ENCODE data around the gene ITIH1. TPM values are rescaled to one million over a fixed set of nuclear protein-coding genes. Genes with fewer than 3 reads are reported as not detected.

The ITIH1 gene
- total RNA-seq, 6 experiments from 2014 or later, result not detected

- no peaks in the 10 kb centered on the region for H3K9me3 Mint-ChIP-seq
- H3K4me1 Mint-ChIP-seq (ENCODE audit: low read depth), result peaks cover 23% of the 10 kb centered on the region
- H3K27me3 Mint-ChIP-seq (ENCODE audit: insufficient read depth), result peaks cover 14% of the 10 kb centered on the region
- H3K36me3 Mint-ChIP-seq (ENCODE audit: low read depth), result no peaks in the 10 kb centered on the region
- no peak for TF ChIP-seq CTCF (IDR thresholded peaks at IDR 0.05)
- H3K27ac Mint-ChIP-seq, result no peak overlapping the region
- H3K4me3 Mint-ChIP-seq, result no peak overlapping the region
- no peak for DNase-seq
Observed at GRCh38 chr3:52829906-52830463, 52.6 kb downstream of the ITIH1 start.

GRCh38 chr3:52830535-52831258 is 53.3 kb downstream of the ITIH1 start, which contains the start of gene ITIH4:
ITIH4 (minus strand) TSS chr3:52830672; CDS start chr3:52830642, 30 bp downstream.
- H3K27me3 Mint-ChIP-seq (ENCODE audit: insufficient read depth), result peaks cover 14% of the 10 kb centered on the region
- DNase-seq, result no peak
- H3K36me3 Mint-ChIP-seq (ENCODE audit: low read depth), result no peaks in the 10 kb centered on the region
- peak within 1 kb of the TSS; percentile 69 for H3K27ac Mint-ChIP-seq
- peak within 1 kb of the TSS; percentile 36; the same call in 1 of the 2 replicates for H3K4me3 Mint-ChIP-seq
- TF ChIP-seq CTCF (IDR thresholded peaks at IDR 0.05), result no peak
- peaks cover 28% of the 10 kb centered on the region for H3K4me1 Mint-ChIP-seq (ENCODE audit: low read depth)
- no peaks in the 10 kb centered on the region for H3K9me3 Mint-ChIP-seq

GRCh38 chr3:52831500-52832301 is 54.3 kb downstream of the ITIH1 start:
- no peaks in the 10 kb centered on the region for H3K36me3 Mint-ChIP-seq (ENCODE audit: low read depth)
- peak overlapping the region; percentile 36; the same call in 1 of the 2 replicates for H3K4me3 Mint-ChIP-seq
- no peak for TF ChIP-seq CTCF (IDR thresholded peaks at IDR 0.05)
- H3K9me3 Mint-ChIP-seq, result no peaks in the 10 kb centered on the region
- peaks cover 11% of the 10 kb centered on the region for H3K27me3 Mint-ChIP-seq (ENCODE audit: insufficient read depth)
- DNase-seq, result peak; percentile 83
- peak overlapping the region; percentile 69 for H3K27ac Mint-ChIP-seq
- H3K4me1 Mint-ChIP-seq (ENCODE audit: low read depth), result peaks cover 32% of the 10 kb centered on the region

GRCh38 chr3:52833202-52833601 is 55.8 kb downstream of the ITIH1 start:
- peaks cover 4% of the 10 kb centered on the region for H3K27me3 Mint-ChIP-seq (ENCODE audit: insufficient read depth)
- no peak overlapping the region for H3K4me3 Mint-ChIP-seq
- no peak for DNase-seq
- peaks cover 26% of the 10 kb centered on the region for H3K4me1 Mint-ChIP-seq (ENCODE audit: low read depth)
- H3K36me3 Mint-ChIP-seq (ENCODE audit: low read depth), result peaks cover 4% of the 10 kb centered on the region; the same call in 1 of the 2 replicates
- H3K9me3 Mint-ChIP-seq, result no peaks in the 10 kb centered on the region
- H3K27ac Mint-ChIP-seq, result no peak overlapping the region
- no peak for TF ChIP-seq CTCF (IDR thresholded peaks at IDR 0.05)

- Mint-ChIP-seq H3K9me3 (no peaks in the 10 kb centered on the region), H3K4me1 (ENCODE audit: low read depth) (peaks cover 26% of the 10 kb centered on the region), H3K36me3 (ENCODE audit: low read depth) (peaks cover 4% of the 10 kb centered on the region; the same call in 1 of the 2 replicates), H3K27ac (no peak within 1 kb of the TSS; the same call in 1 of the 2 replicates), H3K4me3 (no peak within 1 kb of the TSS), H3K27me3 (ENCODE audit: insufficient read depth) (peaks cover 4% of the 10 kb centered on the region)
- no peak for TF ChIP-seq CTCF (IDR thresholded peaks at IDR 0.05)
- no peak for DNase-seq
Observed at GRCh38 chr3:52834871-52835501, 57.6 kb downstream of the ITIH1 start, which contains the start of gene MUSTN1. MUSTN1 (minus strand) TSS chr3:52835019; CDS start chr3:52834948, 71 bp downstream.

Data from HFFc6 (cell line).